H1 (cell line): Measurements from ENCODE around the gene CELF3. TPM values are rescaled to one million over a fixed set of nuclear protein-coding genes. Genes with fewer than 3 reads are reported as not detected.

Experiments
- KDM5A ChIP-seq: fragments of 200-600 bp; IDR thresholded peaks from 2 replicates; pipeline ENCODE4 v1.7.1; 2012; ENCODE audit warnings: mild to moderate bottlenecking, low read length, inconsistent platforms, mixed read lengths
- MAFK ChIP-seq: IDR thresholded peaks from 2 replicates; pipeline ENCODE4 v1.6.1; 2012; ENCODE audit warnings: low read depth, mild to moderate bottlenecking, improper control_type of control experiment, low read length
- NRF1 ChIP-seq: IDR thresholded peaks from 2 replicates; pipeline ENCODE4 v1.6.1; 2011; ENCODE audit warnings: mild to moderate bottlenecking, low read depth, low read length, improper control_type of control experiment
- RBBP5 ChIP-seq: IDR thresholded peaks from 2 replicates; pipeline ENCODE4 v1.7.1; 2012; ENCODE audit warnings: low read depth, mild to moderate bottlenecking, inconsistent platforms, low read length, moderate library complexity, borderline replicate concordance
- SIRT6 ChIP-seq: IDR thresholded peaks from one replicate; pipeline ENCODE4 v1.7.1; 2012; ENCODE audit warnings: low read length, inconsistent platforms
- ZNF274 ChIP-seq: IDR thresholded peaks from 2 replicates; pipeline ENCODE4 v1.7.0; 2012; ENCODE audit warnings: low read length, borderline replicate concordance; ENCODE audit errors: extremely low read depth
- polyA plus RNA-seq, 7 experiments: library from polyadenylated mRNA; depleted of rRNA in 3 of 7; stranded (reverse) in 5 of 7; unstranded in 2 of 7; fragments of >200 nt in 5 of 7; fragments of 200-250 nt in 2 of 7; gene quantifications; 1 replicate in 5 of 7; 2 replicates in 1 of 7; 4 replicates in 1 of 7; pipeline versions ENCODE4 v1.2.1 to v1.2.3, GENCODE V29; 2011 to 2013; ENCODE audit warnings: missing spikeins in 2 of 7, mixed read lengths in 2 of 7
- total RNA-seq: library from RNA; stranded (reverse); fragmentation: NEBNext Ultra II Directional; extraction: Animal tissue kit (Norgen Biotek cat#: 25700); gene quantifications from 2 replicates; pipeline ENCODE4 v1.2.1, GENCODE V29; 2021
- TF ChIP-seq, protein P1 (sequence below): IDR thresholded peaks from 2 replicates; pipeline ENCODE4 v1.6.1; 2011; ENCODE audit warnings: low read depth, mild to moderate bottlenecking, low read length; ENCODE audit not compliant: insufficient read depth

Gene CELF3
- total and polyA plus RNA-seq, 2 of the 8 experiments (the other 6 are each of a cell fraction or from before 2014, with no cell fraction given): 0.34 to 1.2 TPM

DNA sequence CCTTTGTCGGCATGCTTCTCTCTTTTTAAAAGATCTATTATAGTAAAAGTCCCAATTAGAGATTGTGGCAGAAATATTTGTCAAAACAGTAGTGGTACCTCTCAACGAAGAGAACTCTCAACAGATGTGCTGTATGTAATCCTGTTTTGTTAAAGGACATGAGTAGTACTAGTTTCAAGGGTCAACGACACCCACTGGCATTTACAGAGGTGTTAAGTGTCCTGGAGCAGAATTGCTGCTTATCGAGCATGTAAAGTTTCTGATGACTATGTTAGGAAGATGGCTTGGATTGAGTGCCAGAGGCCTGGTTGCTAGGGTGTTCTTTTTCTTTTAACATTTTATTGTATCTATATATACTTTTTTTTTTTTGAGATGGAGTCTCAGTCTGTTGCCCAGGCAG, 27.1 kb downstream of the CELF3 start (continued):
- TF ChIP-seq, protein P1, sequence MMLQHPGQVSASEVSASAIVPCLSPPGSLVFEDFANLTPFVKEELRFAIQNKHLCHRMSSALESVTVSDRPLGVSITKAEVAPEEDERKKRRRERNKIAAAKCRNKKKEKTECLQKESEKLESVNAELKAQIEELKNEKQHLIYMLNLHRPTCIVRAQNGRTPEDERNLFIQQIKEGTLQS: no peak
- TF ChIP-seq KDM5A (no peak), RBBP5 (no peak), SIRT6 (no peak), MAFK (no peak), NRF1 (no peak), ZNF274 (no peak)
